ENCODE measurements around the gene CCL8.

GRCh38 chr17:34308371-34308770 lies 10.9 kb upstream of the CCL8 start:
- no peak for TF ChIP-seq CTCF (conservative IDR thresholded peaks at IDR 0.05; ENCODE audit: low read depth, low read length)
- no peak for TF ChIP-seq EZH2 (IDR thresholded peaks at IDR 0.05; ENCODE audit: borderline replicate concordance, low read depth, low read length, poor library complexity, severe bottlenecking)
